CD4-positive, alpha-beta T cell treated with Interleukin-10 for 1 hour (primary cell): Measurements from ENCODE around the gene FARSA.
"Not testable (repeated sequence)": the region's sequence is repeated elsewhere in the genome, so short reads cannot be mapped to it uniquely, and the experiment has no call there.

Source experiments
- DNase-seq: peaks from one replicate; pipeline ENCODE4 v3.0.0-alpha.2; 2020

Gene FARSA

DNA sequence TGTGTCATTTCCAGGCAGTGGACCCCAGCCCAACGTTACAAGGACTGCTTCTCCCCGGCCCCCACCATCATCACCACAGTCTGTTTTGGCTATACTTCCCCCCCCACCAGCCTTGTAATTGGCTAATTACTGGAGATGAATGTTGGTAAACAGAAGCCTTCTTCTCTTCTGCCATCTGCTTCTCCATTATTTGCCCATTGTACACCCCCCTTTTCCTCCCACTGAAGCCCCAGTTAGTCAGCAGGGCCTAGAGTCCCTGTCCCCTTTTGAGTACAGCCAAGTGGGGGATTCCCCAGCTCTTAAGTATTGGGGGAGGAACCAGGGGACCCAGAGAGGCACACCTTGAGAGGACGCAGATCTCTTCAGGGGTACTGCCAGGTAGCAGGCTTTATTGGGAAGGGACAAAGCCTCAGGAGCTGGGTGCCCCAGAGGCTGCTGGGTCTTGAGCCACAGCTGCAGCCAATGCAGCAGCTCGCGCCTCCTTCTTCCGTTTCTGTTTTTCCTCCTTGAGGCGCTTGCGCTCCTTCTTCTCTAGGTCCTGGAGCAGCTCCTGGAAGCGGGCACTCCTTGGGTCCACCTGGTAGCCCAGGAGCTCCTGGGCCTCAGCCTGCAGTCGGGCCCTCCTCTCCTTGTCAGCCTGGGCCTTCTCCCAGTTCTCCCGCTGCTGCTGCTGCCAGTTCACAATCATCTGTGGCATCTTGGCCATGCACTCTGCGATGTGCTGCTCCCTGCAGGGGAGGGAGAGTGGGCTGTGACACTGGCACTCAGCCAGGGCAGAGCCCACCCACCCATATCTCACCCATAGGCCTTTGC, 20.5 kb upstream of the FARSA start:
- no peak for DNase-seq

DNA sequence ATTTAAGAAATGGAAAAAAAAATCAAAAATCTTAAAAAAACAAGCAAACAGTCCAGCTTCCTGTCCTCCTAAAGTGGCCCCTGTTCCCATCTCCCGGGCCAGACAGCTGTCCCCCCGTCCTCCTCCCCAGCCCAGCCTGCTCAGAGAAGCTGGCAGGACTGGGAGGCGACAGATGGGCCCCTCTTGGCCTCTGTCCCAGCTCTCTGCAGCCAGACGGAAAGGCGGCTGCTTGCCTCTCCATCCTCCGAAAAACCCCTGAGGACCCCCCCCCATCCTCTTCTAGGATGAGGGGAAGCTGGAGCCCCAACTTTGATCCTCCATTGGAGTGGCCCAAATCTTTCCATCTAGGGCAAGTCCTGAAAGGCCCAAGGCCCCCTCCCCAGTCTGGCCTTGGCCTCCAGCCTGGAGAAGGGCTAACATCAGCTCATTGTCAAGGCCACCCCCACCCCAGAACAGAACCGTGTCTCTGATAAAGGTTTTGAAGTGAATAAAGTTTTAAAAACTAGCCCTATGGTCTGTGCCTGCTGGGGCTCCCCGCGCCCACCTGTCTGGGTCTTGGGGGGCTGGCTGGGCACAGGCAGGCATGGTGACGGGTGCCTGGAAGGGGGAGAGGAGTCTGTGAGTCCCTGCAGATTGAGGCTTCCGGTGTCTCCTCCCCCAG, 19.8 kb upstream of the FARSA start:
- no peak for DNase-seq

DNA sequence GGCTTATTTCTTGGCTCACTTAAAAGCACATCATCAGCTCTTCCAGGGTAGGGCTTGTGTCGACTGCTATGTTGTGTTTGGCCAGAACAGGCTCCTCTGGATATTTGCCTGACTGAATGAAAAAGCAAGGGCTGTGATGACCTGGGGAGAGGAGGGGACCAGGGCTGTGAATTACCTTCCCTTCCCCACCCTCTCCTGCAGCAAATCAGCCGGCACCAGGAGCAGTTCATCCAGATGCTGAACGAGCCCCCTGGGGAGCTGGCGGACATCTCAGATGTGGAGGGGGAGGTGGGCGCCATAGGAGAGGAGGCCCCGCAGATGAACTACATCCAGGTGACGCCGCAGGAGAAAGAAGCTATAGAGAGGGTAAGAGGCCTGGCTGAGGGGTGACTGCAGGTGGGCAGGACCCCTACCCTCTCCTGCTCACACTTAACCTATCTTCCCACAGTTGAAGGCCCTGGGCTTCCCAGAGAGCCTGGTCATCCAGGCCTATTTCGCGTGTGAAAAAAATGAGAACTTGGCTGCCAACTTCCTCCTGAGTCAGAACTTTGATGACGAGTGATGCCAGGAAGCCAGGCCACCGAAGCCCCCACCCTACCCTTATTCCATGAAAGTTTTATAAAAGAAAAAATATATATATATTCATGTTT, 19.1 kb upstream of the FARSA start:
- no peak for DNase-seq

- not testable (repeated sequence) for DNase-seq
Measured at GRCh38 chr19:12952050-12952449, 18.5 kb upstream of the FARSA start.

GRCh38 chr19:12949363-12950283, 16.1 kb upstream of the FARSA start:
- no peak for DNase-seq

DNA sequence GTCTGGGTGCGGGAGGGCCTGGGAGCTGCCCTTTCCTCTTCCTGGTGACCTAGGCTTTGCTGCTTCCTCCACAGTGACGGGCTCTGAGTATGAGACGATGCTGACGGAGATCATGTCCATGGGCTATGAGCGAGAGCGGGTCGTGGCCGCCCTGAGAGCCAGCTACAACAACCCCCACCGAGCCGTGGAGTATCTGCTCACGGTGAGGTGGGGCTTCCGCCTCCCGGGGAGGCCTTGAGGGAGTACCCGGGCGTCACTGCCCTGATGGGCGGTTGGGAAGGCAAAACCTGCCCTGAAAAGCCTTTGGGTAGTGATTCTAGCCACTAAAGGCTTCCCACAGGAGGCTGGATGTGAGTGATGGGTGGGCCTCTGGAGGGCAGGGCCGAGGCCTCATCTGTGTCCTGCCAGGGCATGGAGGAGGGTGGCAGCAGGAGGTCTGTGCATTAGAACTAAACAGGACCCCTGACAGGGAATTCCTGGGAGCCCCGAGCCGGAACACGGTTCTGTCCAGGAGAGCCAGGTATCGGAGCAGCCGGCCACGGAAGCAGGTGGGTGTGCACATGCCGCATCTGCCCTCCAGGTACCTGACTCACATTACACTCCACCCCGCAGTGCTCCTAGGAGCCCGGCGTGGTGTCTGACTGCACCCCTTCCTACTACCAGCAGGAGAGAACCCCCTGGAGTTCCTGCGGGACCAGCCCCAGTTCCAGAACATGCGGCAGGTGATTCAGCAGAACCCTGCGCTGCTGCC, 15.3 kb upstream of the FARSA start:
- no peak for DNase-seq

DNA sequence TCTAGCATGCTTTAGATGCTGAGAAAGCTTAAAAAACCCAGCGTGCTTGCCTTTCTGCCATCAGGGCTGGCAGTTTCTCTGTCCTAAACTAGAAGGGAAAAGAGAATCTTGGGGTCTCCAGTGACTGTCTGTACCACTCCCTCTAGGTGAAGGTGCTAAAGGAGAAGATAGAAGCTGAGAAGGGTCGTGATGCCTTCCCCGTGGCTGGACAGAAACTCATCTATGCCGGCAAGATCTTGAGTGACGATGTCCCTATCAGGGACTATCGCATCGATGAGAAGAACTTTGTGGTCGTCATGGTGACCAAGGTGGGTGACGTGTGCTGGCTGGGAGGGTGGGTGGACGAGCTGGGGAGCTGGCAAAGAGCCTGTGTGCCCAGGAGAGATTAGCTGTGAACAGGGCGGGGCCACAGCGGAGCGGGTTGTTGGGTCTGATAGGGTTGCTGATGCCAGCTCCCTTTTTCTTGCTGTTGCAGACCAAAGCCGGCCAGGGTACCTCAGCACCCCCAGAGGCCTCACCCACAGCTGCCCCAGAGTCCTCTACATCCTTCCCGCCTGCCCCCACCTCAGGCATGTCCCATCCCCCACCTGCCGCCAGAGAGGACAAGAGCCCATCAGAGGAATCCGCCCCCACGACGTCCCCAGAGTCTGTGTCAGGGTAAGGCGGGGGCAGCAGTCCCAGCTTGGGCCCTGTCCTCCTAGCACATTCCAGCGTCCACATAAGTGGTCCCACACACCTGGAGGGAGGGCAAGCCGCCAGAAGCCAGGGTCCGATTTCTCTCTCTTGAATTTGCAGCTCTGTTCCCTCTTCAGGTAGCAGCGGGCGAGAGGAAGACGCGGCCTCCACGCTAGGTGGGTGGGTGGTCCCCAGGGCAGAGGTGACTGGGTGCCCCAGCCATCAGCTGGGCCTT, 14.4 kb upstream of the FARSA start:
- no peak for DNase-seq

DNA sequence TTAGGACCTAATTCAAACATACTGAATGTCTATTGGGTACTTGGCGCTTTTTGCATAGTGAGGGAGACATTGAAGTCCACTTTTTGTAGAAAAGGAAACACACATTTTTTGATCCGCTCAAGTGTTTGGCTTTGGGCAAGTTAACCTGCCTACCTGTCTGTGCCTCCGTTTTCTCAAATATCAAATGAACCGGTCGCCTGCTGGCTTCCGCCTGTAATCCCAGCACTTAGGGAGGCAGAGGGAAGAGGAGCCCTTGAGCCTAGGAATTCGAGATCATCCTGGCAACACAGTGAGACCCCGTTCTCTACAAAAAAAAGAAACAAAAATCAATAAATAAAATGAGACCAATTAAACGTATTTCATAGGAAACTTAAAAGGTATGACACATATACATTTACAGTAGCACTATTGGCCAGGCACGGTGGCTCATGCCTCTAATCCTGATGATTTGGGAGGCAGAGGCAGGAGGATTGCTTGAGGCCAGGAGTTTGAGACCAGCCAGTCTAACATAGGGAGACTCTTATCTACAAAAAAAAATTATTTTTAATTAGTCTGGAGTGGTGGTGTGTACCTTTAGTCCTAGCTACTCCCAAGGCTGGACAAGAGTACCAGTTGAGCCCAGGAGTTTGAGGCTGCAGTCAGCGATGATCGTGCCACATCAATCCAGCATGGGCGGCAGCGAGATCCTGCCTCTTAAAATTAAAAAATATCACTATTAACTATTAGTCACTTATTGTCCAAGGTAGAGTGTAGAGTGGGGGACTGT, 13.4 kb upstream of the FARSA start:
- no peak for DNase-seq

- peak; percentile 53 for DNase-seq
Measured at GRCh38 chr19:12946092-12946721, 12.7 kb upstream of the FARSA start.

DNA sequence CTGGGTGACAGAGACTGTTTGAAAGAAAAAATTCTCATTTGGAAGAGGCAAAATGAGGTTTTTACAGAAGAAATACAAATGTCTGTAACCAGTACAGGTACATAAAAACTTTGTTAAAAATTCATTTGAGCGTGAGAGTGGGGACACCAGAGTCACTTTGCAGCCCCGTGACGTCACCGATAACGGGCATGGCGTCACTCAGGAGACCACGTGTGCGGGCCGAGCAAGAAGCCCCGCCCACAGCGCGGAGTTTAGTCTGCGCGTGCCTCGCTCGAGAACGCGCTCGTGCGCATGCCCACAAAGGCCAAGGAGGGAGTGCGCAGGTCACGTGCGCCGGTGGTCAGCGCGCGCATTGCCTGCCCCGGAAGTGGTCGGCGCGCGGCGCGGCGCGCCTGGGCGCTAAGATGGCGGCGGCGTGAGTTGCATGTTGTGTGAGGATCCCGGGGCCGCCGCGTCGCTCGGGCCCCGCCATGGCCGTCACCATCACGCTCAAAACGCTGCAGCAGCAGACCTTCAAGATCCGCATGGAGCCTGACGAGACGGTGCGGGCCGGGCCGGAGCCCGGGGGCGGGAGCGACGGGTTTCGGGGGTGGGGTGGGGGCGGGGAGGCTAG, 12.1 kb upstream of the FARSA start, which contains the start of gene RAD23A:
Gene RAD23A (plus strand): TSS at position 384 of the 613 bp plus-strand sequence. CDS start 87 bp downstream, at position 471.
- DNase-seq, result peak; percentile 99

DNA sequence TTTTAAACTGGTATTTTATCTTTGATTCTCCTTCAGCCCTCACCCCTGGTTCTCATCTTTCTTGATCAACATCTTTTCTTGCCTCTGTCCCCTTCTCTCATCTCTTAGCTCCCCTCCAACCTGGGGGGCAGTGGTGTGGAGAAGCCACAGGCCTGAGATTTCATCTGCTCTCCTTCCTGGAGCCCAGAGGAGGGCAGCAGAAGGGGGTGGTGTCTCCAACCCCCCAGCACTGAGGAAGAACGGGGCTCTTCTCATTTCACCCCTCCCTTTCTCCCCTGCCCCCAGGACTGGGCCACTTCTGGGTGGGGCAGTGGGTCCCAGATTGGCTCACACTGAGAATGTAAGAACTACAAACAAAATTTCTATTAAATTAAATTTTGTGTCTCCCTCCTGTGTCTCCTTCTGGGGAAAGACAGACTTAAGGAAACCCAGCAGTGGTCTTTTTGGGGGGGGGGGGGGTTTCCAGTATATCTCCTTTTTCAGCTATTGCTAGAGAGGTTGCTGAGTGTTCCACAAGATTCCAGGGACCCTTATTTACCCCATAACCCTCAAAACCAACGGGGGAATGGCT, 10.7 kb upstream of the FARSA start:
- no peak for DNase-seq

- DNase-seq, result no peak
Measured at GRCh38 chr19:12943437-12944044, 10.0 kb upstream of the FARSA start.

DNA sequence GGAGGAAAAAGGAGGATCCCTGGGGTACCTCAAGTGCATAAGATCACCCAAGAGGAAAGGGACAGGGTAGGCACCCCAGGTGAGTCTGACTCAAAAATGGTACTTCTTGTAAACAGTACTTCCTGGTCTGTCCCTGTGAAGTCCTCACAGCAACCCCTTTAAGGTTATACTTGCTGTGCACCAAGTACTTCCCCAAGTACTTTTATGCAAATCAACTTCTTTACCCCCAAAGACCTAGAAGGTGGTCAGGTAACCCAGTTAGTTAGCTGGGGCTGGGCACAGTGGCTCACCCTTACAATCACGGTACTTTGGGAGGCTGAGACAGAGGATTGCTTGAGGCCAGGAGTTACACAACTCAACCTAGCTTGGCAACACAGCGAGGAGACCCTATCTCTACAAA, 7.4 kb upstream of the FARSA start:
- no peak for DNase-seq

GRCh38 chr19:12939975-12940423, 6.5 kb upstream of the FARSA start:
- DNase-seq, result no peak

DNA sequence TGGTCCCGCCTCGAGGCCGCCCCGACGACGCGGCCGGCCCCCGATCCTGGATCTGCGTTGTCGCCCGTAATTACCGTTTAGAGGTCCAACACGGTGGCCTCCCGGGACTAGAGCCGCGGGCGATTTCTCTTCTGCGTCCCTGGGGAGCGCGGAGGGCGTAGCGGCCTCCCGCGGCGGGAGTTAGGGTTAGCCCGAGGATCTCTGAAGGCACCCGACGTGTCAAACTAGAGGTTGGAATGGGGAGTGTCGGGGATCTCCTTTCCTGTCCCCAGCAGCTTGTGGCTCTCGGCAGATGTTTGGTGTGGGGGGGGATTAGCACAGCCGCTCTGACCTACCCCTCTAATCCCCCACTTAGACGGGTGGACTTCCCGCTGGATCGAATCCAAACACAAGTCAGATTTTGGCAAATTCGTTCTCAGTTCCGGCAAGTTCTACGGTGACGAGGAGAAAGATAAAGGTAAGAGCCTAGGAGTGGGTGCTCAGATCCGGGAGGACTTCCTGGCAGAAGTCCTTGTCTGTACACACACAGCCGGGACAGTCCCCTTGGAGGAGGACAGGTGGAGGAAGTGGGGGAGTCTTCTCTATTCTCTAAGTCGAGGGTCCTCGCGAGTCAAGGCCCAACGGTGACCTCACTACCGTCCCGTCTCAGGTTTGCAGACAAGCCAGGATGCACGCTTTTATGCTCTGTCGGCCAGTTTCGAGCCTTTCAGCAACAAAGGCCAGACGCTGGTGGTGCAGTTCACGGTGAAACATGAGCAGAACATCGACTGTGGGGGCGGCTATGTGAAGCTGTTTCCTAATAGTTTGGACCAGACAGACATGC, 5.5 kb upstream of the FARSA start:
- peak; percentile 55 for DNase-seq

DNA sequence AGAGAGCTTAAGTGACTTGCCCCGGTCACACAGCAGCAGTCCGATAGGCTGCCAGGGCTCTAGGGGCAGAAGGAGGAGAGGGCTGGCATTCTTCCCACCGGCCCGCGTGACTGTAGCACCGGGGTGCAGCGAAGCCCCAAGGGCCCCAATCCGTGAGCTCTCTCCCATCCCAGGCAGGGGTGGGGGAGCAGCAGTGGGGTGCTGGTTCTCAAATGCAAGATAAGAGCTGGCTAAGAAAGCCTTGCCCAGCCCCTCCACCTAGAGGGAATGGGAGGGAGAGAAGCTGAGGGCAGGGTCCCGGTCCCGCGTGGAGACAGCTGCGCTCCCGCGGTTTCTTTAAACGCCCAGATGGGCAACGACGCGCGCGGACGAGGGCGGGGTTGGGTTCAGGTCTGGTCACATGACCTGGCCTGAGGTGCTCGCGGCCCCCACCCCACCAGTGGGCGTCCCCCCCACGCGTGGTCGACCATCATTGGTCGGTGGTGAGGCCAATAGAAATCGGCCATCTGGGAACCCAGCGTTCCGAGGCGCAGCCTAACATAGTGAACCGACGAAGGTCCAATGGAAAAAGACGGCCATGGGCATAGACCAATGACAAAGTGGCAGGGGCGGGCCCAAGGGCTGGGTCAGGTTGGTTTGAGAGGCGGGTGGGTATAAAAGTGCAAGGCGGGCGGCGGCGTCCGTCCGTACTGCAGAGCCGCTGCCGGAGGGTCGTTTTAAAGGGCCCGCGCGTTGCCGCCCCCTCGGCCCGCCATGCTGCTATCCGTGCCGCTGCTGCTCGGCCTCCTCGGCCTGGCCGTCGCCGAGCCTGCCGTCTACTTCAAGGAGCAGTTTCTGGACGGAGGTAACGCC, 4.6 kb upstream of the FARSA start, which contains the start of gene CALR:
Gene CALR (plus strand): TSS at position 683 of the 852 bp plus-strand sequence. CDS start 71 bp downstream, at position 754.
- DNase-seq, result peak; percentile 100
